ENCODE results near the gene AOX1. TPM values are rescaled to one million over a fixed set of nuclear protein-coding genes. Genes with fewer than 3 reads are reported as not detected.

Gene AOX1
- total RNA-seq, 1 experiment from 2014 or later: 3.5 TPM

DNA sequence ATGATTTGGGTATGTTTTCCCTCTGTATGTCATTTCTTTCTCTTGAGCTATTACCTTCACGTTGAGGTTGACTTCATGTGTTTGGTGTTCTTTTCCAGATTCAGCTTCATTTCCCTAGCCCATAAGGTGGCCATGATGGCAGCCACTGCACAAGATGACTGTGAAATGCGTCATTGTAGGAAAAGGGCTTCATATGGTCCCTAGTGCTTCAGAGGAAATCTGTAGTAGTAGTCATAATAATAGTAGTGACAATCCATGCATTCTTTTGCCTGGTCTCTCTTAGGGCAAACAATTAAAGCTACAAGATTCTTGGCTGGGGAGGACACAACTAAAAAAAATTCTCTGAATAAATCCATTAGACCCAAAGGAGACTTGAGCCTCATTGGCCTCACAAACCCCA is 28.4 kb downstream of the AOX1 start:
- Histone ChIP-seq H3K4me2 (ENCODE audit: insufficient read depth, insufficient read length, low read length) (no peak overlapping the region), H3K79me1 (ENCODE audit: insufficient read depth, low read depth, low read length, poor library complexity, severe bottlenecking) (no peaks in the 10 kb centered on the region), H3K14ac (ENCODE audit: insufficient read depth, low read length) (no peak overlapping the region), H3K9me3 (ENCODE audit: control insufficient read depth, low read depth, low read length) (no peaks in the 10 kb centered on the region), H3K18ac (ENCODE audit: insufficient read length, low read depth, low read length) (no peak overlapping the region), H3K23ac (ENCODE audit: insufficient read length, low read depth, low read length) (no peak overlapping the region), H4K20me1 (ENCODE audit: control insufficient read depth, insufficient read depth, insufficient read length) (no peaks in the 10 kb centered on the region), H2BK20ac (ENCODE audit: low read depth, low read length, poor library complexity, severe bottlenecking) (no peak overlapping the region), H3K56ac (ENCODE audit: insufficient read length, low read depth, low read length) (no peak overlapping the region), H4K91ac (ENCODE audit: insufficient read length, low read depth, low read length) (no peak overlapping the region), H3K27ac (ENCODE audit: insufficient read length, low read depth, low read length) (no peak overlapping the region), H2AK5ac (ENCODE audit: insufficient read length, low read length) (no peak overlapping the region), H2BK12ac (ENCODE audit: insufficient read length, low read depth, low read length) (no peak overlapping the region), H3T11ph (ENCODE audit: low read length) (no peak overlapping the region), H3K27me3 (ENCODE audit: insufficient read depth, low read length) (no peaks in the 10 kb centered on the region), H3K23me2 (ENCODE audit: insufficient read length, low read depth, low read length, poor library complexity, severe bottlenecking) (no peaks in the 10 kb centered on the region), H4K5ac (ENCODE audit: insufficient read length, low read depth, low read length) (no peak overlapping the region), H3K4ac (ENCODE audit: low read depth, low read length) (no peak overlapping the region), H2AFZ (ENCODE audit: low read length) (no peak overlapping the region), H2BK120ac (ENCODE audit: low read depth, low read length, poor library complexity, severe bottlenecking) (no peak overlapping the region), H3K9ac (ENCODE audit: extremely low read depth, insufficient read length, low read length) (no peak overlapping the region), H3K79me2 (ENCODE audit: insufficient read depth, low read length) (no peaks in the 10 kb centered on the region), H2BK15ac (ENCODE audit: low read depth, low read length) (no peak overlapping the region), H2BK5ac (ENCODE audit: insufficient read length, low read length) (no peak overlapping the region), H3K4me1 (ENCODE audit: insufficient read depth, low read length) (no peaks in the 10 kb centered on the region), H4K8ac (replicated peaks; ENCODE audit: insufficient read length, low read depth, low read length) (no peak overlapping the region)
- no peak for DNase-seq
- no CpG with 5 or more reads among the region's 2 CpGs for WGBS (ENCODE audit: extremely low coverage, insufficient read length, low lambda C conversion rate)
- H3K27me3 Mint-ChIP-seq (ENCODE audit: low read depth): no peaks in the 10 kb centered on the region
- TF ChIP-seq, protein P1, sequence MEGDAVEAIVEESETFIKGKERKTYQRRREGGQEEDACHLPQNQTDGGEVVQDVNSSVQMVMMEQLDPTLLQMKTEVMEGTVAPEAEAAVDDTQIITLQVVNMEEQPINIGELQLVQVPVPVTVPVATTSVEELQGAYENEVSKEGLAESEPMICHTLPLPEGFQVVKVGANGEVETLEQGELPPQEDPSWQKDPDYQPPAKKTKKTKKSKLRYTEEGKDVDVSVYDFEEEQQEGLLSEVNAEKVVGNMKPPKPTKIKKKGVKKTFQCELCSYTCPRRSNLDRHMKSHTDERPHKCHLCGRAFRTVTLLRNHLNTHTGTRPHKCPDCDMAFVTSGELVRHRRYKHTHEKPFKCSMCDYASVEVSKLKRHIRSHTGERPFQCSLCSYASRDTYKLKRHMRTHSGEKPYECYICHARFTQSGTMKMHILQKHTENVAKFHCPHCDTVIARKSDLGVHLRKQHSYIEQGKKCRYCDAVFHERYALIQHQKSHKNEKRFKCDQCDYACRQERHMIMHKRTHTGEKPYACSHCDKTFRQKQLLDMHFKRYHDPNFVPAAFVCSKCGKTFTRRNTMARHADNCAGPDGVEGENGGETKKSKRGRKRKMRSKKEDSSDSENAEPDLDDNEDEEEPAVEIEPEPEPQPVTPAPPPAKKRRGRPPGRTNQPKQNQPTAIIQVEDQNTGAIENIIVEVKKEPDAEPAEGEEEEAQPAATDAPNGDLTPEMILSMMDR (conservative IDR thresholded peaks at IDR 0.05): no peak
- H3K36me3 Mint-ChIP-seq (ENCODE audit: insufficient read depth in 1 of 3, low read depth in 3 of 3): no peaks in the 10 kb centered on the region
- no peaks in the 10 kb centered on the region for H3K9me3 Mint-ChIP-seq
- no peak overlapping the region for H3K27ac Mint-ChIP-seq
- no peaks in the 10 kb centered on the region for H3K4me1 Mint-ChIP-seq
- H3K4me3 Mint-ChIP-seq: no peak overlapping the region

Measured in H9 (cell line).